CD4-positive, alpha-beta T cell treated with Interleukin-4 for 1 hour (primary cell): ENCODE data around the gene GNG3.
A peak's percentile ranks its signal among the peaks of the same experiment; 100 is the strongest.
"Not testable (repeated sequence)": the region's sequence is repeated elsewhere in the genome, so short reads cannot be mapped to it uniquely, and the experiment has no call there.

Source experiments
- DNase-seq, 2 donors: peaks; one replicate each; pipeline ENCODE4 v3.0.0-alpha.2; 2020 to 2022

Gene GNG3

DNA sequence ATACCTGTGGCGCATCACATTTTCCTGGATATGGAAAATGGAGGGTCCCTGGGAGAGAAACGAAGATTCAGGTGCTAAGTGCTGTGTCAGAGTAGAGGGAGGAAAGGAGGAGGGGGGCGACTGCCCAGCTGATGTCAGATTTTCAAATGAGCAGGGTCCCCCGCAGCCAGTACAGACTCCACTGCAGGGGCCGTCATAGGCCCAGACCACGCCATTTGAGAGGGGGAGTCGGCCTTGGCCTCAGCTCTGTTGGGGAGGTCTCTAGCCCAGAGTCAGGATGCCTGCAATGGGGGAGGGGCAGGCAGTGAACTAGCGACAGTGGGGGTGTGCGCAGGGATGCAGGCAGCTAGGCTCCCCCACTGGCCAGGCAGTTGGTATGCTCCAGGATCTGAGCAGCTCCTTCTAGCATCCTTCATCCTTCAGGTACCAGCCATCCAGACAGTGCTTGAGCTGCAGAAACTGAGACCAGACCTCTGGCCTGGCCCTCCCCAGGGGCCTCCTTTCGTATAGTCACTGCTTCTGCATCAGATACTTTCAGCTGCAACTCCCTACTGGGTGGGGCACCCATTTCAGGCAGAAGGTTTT lies at the start of gene GNG3, which contains the start of gene BSCL2:
GNG3 (plus strand) TSS at position 400 of the 585 bp plus-strand sequence. CDS start 620 bp downstream, outside the sequence.
BSCL2 (minus strand) TSS at position 148 of the 585 bp plus-strand sequence. CDS start 229 bp downstream, outside the sequence.
- DNase-seq = no peak

DNA sequence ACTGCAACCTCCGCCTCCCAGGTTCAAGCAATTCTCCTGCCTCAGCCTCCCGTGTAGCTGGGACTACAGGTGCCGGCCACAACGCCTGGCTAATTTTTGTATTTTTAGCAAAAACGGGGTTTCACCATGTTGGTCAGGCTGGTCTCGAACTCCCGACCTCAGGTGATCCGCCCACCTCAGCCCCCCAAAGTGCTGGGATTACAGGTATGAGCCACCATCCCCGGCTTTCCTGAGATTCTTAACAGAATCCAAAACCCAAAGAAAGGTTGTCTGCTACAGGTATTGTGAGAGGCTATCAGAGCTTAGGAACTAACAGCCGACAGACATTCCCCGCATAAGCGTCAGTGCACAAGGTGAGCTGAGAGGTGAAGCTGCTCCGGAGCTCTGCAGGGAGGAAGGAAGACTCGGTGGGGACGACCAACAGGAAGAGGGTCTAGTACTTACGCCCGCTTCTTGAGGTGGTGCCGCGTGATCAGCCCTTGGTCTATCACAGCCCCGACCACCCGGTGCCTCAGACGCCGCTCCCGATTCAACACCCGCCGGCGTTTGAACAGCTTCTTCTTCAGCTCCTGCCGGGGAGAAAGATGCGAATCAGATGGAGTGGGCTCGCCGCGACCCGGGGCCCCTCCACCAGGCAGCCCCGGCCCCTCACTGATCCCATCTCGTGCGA lies 42.9 kb upstream of the GNG3 start:
- DNase-seq = peak; percentile 65

DNA sequence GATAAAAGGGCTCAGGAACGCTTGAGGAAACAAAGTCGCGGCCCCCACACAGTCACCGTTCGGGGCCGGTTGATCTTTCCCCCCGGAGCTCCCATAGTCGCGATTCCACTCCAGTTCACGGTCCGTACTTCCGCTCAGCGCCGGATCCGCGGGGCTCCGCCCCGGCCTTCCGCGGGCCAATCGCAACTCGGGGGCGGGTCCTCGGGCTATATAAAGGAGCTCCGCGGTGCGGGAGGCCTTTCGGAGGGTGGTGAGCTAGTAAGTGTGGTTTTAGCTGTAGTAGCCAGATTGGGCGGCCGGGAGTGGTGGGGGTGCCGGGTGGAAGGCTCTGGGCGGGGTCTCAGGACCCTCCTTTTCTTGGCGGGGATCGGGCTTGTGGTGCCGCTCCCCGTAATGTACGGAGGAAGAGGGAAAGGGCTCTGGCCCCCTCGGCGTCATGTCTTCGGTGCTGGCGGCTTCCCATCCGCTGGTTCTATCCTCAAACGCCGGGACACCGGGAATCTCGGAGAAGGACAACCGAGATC lies 42.3 kb upstream of the GNG3 start, which contains the start of the genes C11orf98 and CSKMT:
C11orf98 (minus strand) TSS at position 136 of the 524 bp plus-strand sequence; CDS start at position 95, 41 bp downstream.
CSKMT (plus strand) TSS at position 238 of the 524 bp plus-strand sequence. CDS start 568 bp downstream, outside the sequence.
- DNase-seq = peak; percentile 95 to 97

DNA sequence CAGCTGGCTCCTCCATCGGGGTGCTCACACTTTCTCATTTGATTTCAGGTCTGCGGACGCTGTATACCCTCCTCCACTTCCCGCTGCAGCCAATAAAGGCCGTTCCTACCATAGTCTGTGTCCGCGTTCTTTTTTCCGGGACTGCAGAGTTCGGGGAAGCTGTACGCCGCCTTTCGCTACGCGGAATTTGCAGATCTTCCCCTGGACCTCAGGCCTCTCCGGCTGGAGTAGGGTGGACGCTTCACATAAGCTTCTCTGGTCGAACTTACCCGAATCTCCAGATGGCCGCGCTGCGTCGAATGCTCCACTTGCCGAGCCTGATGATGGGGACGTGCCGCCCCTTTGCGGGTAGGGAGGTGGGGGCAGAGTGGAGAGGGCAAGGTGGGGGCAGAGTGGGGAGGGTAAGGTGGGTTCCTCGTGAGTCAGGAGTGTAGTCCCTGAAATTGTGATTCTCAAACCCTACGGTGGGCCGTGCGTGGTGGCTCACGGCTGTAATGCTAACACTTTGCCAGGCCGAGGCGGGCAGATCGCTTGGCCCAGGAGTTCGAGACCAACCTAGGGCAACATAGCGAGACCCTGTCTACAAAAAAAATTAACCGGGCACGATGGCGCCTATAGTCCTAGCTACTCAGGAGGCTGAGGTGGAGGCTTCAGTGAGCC lies 41.7 kb upstream of the GNG3 start:
- peak; percentile 62 to 67 for DNase-seq

DNA sequence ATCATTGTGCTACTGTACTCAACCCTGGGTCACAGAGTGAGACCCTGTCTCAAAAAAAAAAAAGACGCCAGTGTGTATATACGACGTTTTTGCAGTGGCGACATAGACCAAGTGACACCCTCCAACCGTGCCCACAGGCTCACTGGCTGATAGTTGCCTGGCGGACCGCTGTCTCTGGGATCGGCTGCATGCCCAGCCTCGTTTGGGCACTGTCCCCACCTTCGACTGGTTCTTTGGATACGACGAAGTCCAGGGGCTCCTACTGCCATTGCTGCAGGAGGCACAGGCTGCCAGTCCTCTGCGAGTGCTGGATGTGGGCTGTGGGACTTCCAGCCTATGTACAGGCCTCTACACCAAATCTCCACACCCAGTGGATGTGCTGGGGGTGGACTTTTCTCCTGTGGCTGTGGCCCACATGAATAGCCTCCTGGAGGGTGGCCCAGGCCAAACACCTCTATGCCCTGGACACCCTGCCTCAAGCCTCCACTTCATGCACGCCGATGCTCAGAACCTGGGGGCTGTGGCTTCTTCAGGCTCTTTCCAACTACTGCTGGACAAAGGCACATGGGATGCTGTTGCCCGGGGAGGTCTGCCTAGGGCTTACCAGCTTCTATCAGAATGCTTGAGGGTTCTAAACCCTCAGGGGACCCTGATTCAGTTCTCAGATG lies 41.1 kb upstream of the GNG3 start:
- DNase-seq = no peak

DNA sequence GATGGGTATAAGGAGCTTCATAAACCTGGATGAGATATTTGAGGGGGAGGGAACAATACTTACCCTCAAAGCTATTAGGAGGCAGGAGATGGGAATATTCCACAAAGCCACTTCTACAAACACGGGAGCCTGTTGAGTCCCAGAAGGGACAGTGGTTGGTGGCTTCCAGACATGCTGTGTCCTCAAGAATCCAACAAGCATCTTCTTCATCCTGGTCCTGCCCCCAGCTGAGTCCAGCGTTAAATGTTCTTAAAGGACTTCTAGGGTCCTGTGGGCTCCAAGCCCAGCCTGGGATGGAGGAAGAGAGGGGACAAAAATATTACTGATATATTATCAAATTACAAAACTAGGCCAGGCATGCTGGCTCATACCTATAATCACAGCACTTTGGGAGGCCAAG lies 40.0 kb upstream of the GNG3 start:
- DNase-seq = no peak

DNA sequence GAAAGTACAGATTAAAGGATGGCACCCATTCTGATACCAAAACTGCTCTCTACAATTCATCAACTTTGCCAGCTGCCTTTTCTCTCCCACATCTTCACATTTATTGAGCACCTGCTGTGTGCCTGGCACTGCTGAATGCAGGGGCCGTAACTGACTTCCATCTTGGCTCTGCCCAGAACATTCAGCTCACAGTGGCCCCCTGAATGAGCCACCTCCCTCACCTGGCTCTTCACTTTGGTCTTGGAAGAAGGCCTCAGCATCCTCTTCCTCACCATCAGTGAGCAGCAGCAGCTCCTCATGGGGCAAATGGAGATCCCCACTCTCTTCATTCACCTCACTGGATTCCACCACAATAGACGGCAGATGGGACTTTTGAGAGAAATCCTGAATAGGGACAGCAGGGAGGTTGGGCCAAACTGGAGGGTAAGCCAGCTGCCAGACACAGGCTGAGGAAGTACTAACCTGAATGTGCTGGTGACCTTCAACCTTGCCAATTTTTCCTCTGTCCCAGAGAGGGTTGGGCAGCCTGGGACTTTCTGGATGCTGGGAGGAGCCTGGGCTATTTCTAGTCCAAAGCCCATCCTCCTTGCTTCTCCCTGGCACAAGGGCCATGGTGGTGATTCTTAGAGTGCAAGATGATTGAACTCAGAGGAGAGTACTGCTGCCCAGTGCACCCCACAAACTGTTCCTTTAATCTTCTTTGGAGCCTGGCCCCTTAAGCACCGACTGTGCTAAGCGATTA lies 37.9 kb upstream of the GNG3 start:
- DNase-seq = no peak

DNA sequence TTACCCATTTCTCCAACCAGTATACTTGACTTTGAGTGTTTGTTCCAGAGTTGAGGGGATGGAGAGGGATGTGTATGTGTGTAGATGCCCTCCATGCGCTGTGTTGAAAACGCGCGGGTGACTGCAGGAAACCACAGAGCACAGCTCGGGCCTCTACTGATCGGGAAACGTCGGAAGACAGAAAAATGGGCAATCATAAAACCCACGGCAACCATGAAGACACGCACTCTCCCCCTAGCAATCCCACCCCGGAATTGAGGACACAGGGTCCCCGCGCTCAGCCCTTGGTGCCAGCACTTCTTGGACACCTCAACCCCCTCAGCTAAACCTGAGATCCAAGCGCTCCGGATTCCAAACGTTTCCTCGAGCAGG lies 36.3 kb upstream of the GNG3 start:
- no peak for DNase-seq

DNA sequence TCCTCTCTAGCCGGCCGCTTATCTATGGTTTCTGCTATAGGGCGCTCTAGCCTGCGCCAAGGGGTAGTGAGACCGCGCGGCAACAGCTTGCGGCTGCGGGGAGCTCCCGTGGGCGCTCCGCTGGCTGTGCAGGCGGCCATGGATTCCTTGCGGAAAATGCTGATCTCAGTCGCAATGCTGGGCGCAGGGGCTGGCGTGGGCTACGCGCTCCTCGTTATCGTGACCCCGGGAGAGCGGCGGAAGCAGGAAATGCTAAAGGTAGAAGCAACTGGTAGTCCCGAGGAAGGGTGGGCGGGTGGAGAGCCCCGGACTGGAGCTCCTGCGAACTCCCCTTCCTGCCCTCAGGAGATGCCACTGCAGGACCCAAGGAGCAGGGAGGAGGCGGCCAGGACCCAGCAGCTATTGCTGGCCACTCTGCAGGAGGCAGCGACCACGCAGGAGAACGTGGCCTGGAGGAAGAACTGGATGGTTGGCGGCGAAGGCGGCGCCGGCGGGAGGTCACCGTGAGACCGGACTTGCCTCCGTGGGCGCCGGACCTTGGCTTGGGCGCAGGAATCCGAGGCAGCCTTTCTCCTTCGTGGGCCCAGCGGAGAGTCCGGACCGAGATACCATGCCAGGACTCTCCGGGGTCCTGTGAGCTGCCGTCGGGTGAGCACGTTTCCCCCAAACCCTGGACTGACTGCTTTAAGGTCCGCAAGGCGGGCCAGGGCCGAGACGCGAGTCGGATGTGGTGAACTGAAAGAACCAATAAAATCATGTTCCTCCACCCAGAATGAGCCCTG lies 35.7 kb upstream of the GNG3 start, which contains the start of the genes LBHD1 and UQCC3:
LBHD1 (minus strand) TSS at position 660 of the 782 bp plus-strand sequence. CDS start 2,236 bp downstream, outside the sequence.
UQCC3 (plus strand) TSS at position 66 of the 782 bp plus-strand sequence; CDS start at position 139, 73 bp downstream.
- peak; percentile 78 to 87 for DNase-seq

DNA sequence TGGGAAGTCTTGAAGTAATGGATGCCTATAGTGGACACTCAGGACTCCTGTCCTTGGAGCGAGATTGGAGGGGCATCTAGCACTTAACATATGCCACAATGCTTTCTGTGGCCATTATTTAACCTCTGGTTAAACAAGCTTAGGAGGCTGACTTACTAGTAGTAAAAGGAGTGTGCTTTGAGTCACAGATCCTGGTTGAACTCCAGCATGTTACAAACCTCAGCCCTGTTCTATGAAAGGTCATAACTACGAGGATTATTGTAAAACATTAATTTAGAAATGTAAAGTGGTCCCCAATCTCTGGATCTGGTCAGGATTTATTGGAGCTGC lies 34.3 kb upstream of the GNG3 start:
- no peak for DNase-seq

DNA sequence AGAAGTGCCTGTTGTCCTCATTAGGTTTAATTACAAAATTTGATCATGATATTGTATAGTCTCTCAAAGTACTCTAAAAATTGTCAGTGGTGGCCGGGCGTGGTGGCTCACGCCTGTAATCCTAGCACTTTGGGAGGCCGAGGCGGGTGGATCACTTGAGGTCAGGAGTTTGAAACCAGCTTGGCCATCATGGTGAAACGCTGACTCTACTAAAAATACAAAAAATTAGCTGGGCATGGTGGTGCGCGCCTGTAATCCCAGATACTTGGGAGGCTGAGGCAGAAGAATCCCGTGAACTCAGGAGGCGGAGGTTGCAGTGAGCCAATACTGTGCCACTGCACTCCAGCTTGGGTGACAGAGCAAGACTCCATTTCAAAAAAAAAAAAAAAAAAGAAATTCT lies 32.1 kb upstream of the GNG3 start:
- DNase-seq = not testable (repeated sequence)

DNA sequence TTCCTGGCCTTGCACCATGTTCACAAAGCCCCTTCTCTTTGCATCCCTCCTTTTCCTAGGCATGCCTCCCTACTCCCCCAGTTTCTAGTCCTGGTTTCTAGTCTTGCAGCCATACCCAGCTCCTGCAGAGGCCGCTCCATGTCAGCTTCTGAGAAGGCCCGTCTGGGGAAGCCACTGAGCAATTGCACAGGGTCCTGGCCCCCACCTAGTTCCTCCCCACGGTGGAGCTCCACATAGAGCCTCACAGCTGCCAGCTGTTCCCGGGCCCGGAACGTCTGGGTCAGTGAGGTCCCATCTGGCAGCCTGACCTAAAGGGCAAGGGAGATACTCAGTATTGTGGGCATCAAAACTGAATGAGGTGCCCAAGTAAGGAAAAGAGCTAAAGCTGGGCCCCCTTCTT lies 30.8 kb upstream of the GNG3 start:
- no peak for DNase-seq

DNA sequence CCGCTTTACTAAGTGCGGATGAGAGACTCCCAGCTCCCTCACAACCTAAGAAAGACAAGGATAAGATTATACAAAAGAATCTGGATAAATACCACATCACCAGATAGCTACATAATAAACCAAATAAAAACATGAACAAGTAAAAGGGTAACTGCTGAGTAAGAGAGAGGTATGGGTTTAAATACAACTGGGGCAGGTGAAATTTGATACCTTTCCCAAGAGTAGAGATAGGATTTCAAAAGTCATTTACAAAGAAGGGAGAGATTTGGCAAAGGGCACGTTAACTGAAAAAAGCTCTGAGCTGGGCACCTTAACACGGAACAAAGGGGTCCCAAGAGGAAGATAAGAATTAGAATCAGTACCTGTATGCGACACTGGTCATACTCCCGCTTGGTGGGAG lies 30.3 kb upstream of the GNG3 start:
- no peak for DNase-seq

DNA sequence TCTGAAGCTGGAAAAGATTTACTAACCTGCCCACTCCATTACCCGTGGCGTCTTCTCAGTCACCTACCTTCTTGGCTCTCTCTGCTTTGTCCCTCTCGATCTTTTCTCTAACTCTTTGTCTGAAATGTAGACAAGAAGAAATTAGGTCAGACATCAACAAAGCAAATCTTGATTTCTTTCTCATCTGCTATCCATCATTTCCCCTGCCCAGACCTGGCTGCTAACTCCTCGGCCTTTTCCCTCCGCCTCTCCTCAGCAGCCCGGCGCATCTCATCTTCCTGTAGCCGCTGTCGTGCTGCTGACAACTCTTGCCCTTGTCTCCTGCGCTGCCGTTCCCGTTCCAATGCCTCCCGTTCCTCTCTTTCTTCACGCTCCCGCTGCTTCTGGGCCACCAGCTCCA lies 29.8 kb upstream of the GNG3 start:
- DNase-seq = no peak

DNA sequence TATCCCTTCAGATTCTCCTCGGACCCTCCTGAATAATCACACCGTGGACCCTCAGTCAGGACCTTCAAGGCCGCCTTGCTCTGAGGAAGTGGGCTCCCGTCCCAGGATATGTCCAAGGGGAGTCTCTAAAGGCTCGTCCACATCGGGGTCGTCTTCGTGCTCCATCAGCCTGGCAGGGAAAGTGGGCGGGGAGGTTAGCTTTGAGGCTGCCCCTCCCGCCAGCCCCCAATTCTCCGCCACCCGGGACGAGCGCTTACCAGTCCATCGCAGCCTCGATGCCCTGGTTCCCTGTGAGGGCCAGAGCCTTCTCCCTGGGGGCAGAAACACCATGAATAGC lies 29.1 kb upstream of the GNG3 start:
- DNase-seq = no peak

DNA sequence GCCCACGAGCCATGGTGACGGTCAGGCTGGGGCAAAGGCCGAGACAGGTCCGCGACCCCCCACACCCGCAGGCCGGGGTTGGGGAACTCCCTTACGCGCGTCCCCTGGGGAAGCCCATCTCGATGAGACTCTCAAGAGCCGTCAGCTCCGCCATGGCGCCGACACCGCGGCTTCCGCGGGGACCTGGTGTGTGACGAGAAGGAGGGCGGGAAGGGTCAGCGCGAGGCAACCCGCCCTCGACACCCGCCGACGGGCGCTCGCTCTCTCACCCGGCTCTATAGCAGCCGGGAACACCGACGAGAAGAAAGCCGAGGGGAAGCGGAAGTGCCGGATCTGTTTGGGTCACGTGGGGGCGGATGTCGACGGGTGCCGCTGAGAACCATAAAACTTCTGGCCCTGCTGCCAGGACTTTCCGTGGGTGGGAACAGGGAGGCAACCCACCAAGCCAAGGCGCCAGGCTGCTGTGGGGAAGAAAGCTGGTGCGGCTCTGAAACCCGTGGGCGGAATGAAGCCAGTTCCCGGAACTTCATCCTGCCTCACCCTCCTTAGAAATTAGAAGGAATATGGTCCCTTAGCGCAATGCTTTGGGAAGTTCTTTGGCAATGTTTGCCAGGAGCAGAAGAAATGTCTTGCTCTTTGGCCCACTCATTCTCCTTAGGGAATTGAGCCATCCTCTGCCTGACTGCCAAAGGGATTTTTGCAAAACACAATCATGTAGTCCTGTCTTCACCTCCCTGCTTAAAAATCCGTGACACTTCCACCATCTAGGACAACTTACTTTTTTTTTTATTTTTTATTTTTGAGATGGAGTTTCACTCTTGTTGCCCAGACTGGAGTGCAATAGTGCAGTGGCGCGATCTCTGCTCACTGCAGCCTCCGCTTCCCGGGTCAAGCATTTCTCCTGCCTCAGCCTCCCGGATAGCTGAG lies 28.4 kb upstream of the GNG3 start, which contains the start of gene UBXN1:
UBXN1 (minus strand) TSS at position 304 of the 927 bp plus-strand sequence; CDS start at position 154, 150 bp downstream.
- peak; percentile 87 to 88 for DNase-seq

DNA sequence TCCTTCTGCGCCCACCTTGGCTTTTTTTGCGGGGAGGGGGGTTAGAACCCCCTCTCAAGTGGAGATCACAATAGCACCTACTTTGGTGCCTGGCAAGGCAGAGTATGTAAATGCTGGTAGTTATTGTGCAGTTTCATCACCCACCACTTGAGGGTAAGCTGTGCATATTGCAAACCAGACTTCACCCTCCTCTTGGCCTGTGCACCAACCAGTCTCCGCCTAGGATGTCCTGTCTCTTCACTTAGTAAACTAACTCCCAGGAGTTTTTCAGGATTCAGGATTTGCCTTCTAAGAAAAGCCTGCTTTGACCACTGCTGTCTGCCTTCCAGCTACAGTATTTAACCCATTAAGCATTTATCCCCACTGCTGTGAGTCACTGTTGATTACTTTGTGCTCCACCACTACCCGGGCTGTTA lies 26.6 kb upstream of the GNG3 start:
- DNase-seq = peak; percentile 48 to 63

DNA sequence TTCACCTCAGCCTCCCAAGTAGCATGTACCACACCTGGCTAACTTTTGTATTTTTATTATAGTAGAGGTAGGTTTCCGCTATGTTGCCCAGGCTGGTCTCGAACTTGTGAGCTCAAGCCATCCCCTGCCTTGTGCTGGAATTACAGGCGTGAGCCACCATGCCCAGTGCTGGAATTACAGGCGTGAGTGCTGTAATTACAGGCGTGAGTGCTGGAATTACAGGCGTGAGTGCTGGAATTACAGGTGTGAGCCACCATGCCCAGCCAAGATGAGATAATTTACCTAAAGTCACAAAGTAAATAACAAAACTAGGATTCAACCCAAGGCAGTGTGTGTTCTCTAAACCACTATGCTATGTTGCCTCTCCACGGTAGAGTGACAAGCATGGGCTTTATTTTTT lies 25.0 kb upstream of the GNG3 start:
- DNase-seq = no peak

DNA sequence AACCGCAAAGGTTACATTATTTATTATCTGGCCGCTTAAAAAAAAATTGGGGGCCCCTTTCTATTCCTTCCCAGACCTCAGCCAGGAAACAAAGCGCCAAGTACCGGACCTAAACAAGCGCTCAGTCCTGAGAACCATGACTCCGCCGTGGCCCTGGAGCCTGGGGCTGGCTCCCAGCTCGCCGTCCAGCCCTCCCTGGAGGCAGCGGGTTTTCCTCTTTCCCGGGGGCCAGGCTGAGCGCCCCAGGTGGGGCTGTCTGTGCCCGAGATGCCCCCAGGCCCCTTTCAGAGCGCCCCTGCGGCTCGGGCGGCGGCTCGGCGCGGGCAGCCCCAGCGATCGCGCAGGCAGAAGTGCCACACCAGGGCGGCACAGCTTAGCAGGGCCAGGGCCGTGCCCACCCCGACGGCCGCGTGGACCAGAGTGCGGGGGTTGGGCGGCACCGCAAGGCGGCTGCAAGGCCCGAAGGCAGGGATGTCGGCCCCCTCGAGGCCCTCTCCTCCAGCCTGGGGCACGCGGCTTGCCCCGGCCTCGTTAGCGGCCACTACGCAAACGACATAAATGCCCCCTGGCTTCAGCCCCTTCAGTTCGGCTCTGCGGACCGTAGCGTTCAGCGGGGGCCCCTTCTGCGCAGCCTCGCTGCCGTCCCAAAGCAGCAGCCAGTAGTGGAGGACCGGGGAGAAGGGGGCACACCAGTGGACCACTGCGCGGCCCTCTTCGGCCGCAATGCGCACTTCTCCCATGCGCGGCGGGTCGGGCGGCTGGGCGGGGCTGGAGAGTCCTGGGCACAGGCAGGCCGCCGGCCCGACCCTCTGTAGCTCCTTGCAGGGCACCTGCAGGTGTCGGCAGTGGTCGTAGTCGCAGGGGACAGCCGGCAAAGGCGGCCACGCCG lies 19.7 kb upstream of the GNG3 start:
- DNase-seq = no peak
